Activated naive CD4-positive, alpha-beta T cell treated with anti-CD3 and anti-CD28 coated beads, Interleukin-2, amount 50 U/mL, for 16 hours (primary cell): ENCODE measurements around the gene WNT9A.

ENCODE experiments used
- DNase-seq: peaks from one replicate; pipeline ENCODE4 v3.0.0-alpha.2; 2020

WNT9A gene

DNA sequence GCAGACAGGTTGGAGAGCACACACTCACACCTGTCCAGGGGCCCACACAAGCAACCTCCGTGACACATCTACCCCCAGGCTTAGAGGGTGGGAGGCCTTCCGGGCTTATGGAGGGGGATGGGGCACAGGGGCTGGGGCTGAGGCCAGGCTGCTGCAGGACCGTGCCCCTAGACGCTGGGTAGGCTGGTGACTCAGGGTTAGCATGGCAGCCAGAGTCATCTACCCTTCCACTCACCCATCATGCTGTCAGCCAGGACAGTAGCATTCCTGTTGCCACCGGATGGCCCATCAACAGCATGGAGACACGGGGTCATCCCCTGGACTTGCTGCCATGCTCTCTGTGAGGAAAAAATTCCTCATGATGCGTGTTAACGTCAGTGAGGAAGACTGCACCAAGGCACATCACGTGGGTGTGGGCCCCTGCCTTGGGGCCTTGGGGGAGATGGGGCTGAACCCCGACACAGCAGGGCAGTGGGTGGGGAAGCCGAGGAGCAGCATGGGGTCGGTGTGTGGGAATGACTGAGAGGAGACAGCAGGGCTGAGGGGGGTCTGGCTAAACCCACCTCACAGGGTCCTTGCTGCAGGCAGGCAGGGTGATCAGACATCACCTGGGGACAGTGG is 52.8 kb downstream of the WNT9A start:
- peak; percentile 8 for DNase-seq

DNA sequence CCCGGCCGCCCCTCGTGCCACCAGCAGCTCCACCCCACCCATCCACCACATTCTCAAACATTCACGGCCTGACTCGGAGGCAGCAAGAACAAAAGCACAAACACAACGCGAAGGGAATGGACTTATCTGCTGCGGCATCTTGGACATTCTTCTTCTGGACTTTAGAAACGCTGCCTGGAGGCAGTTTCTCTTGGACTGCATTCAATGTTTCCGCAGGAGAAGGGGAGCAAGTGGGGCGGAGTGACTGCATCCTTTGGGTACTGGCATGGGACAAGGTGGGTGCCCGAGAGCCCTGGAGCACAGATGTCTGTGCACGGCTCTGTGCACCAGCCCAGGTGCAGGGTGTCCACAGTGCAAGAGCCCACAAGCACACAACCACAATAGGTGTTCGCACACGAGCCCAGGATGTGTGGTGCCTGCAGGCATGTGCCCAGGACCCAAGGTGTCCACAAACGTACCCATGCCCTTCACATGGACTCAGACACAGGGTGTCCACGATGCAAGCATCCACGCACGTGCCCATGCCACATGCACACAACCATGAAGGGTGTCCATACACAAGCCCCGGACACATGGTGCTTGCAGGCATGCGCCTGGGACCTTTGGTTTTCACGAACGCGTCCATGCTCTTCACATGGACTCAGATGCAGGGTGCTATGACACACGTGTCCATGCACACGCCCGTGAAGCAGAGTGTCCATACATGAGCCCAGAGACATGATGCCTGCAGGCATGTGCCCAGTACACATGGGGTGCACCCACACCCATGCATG is 53.6 kb downstream of the WNT9A start:
- no peak for DNase-seq

DNA sequence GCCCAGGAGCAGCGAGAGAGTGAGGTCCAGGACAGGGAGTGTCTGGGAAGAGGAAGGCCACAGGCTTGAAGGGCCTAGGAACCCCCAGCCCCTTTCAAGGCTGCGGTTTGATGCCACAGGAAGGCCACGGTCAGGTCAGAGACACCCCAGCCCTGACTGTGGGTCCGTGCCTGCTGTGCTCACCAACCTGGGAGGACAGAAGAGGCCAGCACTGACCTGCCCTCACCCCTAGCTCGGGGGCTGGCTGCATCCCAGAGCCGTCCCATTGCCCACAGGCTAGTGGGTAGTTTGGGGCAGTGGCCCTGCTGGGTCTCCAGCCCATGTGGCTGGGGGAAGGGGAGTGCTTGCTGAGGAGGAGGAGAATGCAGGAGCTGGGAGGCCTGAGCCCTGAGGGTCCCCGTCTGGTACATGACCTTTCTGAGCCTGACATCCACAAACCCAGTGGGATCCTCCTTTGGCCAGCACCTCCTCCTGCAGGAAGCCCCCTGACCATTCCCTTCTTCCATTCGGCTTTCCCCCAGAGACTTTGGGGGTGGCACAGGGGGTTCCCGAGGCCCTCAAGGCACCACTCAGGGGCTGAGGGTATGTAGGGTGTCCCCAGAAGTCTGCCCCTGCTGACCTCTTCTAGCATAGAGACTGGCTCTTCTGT is 54.3 kb downstream of the WNT9A start:
- peak; percentile 7 for DNase-seq

DNA sequence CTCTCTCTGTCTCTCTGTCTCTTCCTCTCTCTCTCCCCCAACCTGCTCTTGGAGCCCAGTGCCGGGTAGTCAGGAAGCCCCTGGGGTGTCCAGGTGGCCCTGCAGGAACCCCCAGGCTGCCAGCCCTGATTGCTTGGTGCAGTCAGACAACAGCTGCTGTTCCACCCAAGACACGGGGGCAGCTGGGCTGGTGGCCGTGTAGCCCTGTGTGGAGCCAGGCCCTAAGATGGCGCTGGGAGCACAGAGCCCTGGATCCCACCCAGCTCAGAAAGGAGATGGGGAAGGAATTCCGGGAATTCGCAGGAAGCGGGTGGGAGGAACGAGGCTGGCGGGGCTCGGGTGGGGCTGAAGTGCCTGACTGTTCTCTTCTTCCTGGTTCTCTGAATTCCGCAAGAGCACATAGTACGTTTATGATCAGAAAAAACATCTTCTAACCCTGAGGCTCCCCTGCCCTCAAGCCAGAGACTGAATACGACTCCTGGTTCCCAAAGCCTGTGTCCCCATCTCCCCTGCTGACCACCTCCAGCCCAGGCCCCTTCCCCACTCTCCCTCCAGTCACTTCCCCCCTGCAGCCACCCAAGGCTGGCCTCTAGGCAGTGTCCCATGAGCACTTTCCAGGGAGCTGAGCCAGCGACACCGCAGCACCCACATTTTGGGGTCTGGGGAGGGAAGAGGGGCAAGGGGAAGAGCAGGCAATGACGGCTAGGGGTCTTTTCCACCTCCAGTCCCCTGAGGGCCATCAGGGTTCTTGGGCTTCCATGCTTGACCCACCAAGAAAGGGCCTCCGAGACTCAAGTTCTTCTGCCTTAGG is 55.0 kb downstream of the WNT9A start:
- peak; percentile 4 for DNase-seq

DNA sequence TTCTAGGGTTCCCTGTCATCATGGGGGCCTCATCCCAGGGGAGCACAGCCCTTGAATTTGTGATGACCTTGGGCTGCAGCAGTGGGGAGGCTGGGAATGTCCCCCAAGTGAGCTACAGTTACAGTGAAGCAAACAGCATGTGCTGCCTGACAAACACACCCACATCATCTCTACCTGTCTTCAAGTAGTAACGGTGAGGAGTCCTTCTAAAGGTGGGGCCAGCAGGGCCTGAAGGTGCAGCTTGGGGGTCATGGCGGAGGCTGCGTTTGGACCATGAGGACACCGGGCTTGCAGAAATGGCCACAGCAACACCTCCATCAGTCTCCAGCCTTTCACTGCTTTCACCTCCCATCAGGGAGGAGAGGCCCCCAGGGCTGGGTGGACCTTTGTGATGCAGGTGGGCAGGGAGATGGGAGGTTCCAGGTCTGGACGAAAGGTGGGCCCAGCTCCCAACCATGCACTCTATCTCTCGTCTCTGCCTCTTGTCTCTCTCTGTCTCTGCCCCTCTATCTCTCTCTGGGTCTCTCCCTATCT is 55.7 kb downstream of the WNT9A start:
- DNase-seq, result no peak

DNA sequence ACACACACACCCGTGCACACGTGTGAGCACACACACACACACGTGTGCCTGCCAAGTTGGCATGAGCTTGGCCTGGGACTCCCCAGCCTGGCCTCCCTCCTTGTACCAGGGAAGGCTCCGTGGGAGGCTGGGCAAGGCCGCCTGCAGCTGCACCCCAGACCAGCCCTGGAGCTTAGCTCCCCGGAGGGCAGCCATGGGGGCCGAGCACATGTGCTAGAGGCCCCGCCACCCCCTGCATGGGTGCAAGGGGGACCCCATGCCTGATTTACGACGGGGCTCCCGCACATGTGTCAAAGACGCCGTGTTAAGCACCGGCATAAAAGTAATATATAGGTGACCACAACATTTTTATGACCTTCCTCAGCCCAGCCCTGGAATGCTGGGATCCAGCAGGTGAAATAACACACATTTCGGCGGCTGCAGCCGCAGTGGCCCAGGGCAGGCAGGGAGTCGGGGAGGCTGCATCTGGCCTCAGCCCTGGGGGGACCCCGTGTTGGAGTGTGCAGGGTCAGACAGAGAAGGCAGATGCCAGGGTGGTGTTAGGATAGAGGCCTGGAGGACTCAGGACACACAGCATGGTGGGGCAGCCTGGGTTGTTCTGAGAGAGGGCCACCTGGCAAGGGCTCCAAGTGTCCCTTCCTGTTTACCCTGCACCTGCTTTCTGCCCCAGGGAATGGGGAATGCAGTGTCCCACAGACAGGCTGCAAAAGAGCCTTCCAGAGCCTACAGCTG is 56.3 kb downstream of the WNT9A start:
- peak; percentile 8 for DNase-seq

DNA sequence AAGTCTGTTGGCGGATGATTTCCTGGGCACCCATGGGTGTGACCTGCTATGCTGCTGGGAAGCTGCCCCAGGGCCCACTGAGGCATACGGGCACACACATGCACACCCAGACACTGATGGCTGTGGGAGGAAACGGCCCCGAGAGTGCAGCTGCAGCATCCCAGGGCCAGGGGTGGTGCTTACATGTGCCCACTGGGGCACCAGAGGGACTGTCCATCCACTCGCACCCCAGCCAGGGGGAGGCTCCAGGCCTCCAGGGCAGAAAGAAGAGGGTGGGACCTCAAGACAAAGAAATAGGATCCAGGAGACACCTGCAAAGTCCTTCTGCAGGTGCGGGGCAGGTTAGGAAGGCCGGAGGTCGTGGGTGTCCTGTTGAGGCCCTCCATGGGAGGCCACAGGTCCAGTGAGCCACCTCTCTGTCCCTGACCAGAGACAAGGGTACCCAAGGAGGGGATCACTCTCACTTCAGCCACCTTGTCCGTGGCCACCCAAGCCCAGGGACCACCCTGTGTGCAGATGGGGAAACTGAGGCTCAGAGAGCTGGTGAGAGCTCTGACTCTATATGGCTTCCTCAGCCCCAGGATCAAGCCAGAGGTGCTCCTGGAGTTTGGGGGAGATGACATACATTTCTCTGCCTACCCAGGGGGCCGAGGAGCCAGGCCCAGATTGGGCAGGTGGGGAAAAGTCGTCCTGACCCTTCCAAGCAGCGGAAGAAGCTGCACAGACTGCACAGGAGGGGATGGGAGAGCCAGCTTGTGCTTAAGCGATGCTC is 57.1 kb downstream of the WNT9A start:
- no peak for DNase-seq

DNA sequence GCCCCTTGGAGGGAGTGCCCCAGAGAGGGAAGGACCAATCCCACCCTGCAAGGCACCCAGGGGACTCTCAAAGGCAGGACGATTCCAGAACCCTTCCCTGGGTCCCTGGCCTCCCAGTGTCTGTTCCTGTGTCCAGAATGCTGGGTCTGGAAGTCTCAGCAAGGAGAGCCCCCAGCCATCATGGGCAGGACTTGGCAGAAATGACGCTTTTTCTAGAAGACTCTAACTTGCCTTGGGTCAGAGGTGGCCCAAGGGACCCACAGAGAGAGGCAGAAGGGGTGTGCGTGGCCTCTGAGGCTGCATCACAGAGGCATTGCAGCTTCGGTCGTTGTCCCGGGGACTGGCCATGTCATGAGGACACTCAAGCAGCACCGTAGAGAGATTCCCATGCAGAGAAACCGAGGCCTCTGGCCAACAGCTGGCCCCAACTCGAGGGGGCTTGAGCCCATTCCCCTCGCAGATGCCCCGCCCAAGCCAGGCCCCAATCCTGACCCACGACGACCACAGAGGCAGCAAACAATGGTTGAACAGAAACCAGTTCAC is 57.8 kb downstream of the WNT9A start:
- no peak for DNase-seq

DNA sequence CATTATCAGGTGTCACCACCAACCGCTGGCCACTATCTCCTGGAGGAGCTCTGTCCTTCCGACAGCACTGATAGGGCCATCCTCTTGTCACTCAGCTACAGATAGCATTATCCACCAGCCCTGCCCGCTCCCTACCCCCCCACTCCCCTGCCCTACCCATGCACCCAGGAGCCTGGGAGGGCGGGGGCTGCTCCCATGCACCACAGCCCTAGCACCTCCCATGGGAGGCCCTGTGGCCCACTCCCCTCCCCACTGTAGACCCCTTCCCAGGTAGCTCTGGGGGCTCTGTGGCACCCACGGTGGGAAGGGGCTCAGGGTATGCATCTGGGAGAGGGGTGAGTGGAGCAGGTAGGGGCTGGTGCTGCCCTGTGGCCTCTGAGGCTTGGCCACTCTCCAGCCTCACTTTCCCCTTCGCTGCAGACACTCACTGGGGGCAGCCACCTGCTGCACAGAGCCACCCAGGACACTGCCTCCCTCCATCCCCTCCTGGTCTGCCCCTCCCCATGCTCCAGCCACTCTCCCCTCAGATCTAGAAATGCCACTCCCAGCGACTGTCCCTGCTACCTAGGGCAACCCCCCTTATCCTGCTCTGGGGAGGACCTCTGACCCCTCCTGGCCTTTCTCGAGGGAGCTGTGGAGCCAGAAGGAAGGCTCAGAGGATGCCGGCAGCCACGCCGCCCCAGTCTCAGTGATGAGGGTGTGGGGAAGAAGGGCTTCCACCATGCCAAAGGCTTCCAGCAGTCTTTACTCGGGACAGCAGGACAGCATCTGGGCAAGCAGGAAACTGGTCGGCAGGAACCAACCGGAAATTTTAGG is 58.5 kb downstream of the WNT9A start:
- peak; percentile 9 for DNase-seq

DNA sequence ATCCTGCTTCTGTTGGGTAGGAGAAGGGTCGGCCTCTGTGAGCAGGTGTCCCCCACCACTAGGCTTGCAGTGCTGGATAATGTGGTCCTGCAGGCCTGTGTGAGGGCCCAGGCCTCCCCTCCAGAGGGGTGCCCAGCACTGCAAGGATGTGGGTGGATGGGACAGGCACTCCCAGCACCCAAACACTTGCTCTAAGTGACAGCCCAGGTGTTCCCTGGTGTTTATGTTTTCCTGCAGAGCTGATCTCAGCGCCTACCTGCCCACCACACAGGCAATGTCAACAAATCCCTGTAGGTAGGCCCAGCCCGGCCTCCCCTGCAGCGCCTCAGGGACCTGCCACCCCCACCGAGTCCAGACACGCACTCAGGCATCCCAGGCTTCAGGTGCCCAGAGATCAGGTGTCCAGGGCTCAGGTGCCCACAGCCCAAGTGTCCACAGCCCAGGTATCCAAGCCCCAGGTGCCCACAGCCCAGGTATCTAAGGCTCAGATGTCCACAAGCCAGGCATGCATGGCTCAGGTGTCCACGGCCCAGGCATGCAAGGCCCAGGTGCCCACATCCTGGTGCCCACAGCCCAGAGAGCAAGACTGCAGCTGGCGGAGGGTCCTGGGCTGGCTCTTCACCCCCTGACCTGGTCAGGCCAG is 59.2 kb downstream of the WNT9A start:
- peak; percentile 10 for DNase-seq

DNA sequence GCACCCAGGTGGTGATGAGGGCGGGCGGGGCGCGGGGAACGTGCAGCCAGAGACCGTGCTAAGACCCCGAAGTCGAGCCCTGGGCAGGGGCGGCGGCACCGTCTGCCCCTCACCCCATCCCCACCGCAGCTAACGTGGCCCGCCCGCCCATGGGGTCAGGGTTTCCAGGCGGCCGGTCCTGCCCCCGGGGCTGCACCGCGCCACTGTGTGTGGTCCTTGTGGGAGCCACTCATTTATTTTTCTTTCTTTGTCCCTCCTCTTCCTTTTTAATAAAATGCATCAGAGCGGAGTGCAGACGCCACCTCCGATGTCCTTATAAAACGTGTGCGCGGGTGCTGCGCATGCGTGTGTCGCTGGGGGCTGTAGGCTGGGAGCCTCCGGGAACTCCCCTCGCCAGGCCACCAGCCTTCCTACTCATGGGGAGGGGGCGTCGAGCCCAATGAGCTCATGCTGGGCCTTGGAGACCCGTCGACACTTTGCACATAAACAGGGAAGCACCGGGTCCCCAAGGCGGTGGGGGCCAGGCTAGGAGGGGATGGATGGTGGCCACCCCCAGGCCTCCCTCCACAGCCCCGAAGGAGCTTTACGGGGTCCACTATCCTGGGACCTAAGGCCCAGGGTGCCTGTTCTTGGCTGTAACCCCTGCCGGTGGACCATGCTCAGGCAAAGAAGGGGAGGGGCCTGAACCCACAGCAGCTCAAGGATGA is 59.9 kb downstream of the WNT9A start:
- peak; percentile 27 for DNase-seq

DNA sequence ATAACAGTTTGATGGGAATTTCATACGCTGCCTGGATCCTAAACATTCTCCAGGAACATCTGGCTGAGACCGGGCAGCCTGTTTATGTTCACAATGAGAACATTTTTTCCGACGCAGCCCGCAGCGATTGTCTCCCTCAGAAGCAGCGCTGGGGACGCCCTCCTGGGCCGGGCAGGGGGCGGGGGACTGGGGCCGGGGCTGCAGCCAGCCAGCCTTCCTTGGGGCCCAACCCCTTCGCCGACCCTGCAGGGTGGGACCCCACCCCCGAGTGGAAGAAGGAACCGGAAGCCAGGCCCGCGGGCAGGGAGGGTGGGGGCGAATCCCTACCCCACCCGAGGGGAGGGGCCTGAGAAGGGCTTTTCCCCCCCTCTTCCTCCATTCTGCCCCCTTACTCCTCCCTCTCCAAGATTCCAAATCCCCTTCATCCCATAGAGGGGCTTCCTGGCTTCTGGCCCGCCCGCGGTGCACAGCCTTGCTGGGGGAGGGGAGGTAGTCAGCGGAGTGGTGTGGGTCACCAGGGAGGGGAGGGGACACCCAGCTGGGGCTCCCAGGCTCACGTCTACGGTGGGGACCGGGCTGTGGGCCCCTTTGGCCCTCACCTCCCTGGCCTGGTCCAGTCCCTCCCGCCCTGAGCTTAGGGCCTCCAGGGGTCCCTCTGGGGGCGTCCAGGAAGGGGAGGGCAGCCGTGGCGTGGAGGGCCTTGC is 60.6 kb downstream of the WNT9A start:
- DNase-seq, result peak; percentile 32

DNA sequence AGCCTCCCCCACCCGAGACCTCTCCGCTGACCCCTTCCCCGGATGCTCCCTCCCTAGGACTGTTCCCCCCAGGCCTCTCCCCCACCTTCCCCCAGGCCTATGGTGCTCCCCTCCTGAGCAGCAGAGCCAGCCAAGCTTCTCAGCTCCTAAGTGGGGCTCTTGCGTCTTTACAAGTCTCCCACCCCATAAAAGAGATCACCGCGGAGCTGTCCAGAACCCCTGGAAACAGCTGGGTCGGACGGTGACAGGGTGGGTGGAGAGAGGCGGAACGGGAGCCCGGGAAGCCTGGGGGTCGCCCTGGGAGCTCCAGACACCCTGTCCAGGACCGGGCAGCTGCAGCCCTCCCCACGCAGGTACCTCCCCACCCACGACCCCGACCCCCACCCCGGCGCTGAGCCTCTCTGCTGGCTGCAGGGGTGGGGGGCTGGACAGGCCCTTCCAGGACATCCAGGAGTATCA is 61.2 kb downstream of the WNT9A start:
- no peak for DNase-seq

DNA sequence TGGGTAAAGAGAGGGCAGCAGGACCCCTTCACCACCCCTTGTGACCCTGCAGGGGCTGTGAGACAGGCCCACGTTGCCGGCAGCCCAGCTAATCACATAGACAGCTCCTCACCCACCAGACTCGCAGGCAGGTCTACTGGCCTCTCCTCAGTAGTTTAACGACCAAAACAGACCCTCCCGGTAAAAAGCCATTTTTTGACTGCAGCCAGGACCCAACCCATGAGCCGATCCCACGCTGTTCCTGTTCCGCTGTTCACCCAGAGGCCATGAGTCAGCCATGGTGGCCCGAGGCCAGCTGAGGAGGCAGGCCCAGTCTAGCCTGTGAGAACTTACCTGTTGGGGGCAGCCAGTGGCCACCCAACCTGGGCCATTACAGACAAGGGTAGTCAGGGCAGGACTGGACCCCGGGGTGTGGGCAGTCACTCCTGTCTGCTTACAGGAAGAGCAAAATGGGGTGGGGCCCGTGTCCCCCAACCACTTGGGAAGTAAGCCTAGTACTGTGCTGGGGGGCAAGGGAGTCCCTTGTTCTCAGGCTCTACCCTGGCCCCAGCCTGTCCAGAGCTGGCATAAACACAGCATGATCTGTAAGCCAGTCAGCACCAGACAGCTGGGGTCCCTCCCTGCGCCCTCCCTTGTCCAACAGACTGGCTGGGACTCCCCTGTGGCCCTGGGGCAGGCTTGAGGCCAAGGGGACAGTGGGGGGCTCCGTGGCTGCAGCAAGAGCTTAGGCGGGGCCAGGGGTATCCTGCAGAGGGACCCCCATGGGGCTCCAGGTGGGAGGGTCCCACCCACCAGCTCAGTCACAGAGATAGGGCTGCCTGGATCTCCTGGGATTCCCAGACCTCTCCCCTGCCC is 61.9 kb downstream of the WNT9A start:
- DNase-seq, result peak; percentile 15

DNA sequence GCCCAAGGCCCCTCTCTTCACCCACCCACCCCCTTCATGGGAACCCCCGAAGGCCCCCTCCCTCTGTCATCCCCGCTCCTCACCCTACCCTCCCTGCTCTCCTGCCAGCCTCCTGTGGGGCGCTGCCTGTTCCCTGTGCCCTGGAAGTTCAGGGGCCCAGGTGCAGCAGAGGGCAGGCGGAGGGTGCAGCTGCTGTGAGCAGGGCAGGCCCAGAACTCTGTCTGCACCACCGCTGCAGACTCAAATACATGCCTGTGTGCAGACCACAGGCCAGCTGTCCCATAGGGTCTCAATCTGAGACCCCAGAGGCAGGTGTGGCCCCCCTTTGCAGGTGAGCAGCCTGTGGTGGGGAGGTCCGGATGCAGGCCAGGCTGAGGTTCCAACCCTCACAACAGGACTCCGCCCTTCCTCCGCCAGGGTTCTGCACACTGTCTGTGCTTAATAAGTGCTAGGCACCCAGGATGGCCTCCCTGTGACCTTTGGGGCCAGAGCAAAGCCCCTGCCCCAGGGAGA is 62.5 kb downstream of the WNT9A start:
- peak; percentile 27 for DNase-seq

DNA sequence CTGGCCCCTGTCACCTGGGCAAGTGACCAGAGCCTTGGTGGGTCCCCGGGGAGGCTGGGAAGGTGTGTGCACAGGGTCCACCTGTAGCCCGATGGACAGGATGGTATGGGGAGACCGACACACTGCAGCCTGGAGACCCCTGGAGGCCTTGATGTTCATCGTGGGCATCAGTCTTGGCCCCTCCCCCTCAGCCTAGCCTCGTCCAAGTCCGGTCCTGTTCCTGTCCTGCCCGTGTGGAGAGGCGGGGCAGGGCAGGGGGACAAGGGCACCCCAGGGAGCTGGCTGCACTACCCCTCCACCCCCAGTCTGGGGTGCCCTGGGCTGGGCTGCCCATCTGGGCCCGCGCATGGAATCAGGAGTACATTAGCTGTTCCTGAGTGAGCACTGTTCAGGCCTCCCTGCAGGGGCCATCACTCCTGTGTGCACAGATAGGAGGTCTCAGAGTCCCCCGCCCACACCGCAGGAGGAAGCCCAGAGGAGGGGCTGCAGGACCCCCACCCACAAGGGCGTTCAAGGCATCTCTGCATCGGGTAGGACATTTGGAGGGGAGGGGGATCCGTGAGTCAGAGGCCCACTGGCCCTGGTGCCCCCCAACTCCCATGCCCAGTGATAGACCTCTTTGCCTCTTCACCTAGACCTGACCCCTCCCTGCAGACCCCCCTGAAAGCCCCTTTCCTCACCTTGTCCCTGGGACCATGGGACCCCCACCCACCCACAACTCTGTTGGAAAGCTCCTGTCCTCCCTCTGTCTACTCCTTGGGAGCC is 63.2 kb downstream of the WNT9A start:
- DNase-seq, result peak; percentile 9
